Inferior parietal cortex (tissue), 1 donor: Measurements from ENCODE around the gene APP.
"Not testable (repeated sequence)": the region's sequence is repeated elsewhere in the genome, so short reads cannot be mapped to it uniquely, and the experiment has no call there.

Source experiments
- DNase-seq: peaks from one replicate; pipeline ENCODE4 v3.0.0-alpha.2; 2016; ENCODE audit errors: extremely low spot score

Gene APP

DNA sequence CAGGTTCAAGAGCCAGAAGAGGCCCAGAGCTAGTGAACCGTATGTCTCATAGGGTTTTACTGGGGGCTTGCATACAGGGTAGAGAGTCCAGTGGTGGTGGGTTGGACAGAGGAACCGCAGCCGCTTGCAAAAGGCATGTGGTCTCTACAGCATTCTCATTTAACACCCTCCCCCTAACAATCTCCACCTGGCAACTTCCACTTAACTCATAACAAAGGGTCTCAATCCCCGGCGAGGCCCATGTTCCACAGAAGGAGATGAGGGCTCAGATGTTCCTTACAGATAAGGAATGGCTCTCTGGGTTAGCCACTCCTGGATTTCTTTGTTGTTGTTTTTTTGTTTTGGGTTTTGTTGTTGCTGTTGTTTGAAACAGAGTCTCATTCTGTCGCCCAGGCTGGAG is 106.1 kb downstream of the APP start:
- DNase-seq = no peak

DNA sequence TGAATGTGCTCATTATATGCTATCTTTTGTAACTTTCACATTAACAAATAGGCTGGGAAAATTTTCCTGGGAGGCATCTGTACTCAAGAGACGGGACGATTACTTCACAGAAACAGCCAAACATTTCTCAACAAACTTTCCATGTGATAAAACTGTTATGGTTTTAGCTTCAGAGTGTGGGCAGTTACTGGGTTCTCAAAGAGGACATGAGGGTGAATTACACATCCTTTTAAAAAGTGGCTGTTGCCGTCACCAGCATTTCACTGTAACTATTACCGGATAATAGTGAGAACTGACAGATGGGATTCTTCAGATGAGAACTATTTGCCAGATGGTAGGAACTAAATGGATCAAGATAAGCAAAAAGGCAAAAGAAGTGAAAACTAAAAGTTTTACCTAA is 109.1 kb downstream of the APP start:
- no peak for DNase-seq

DNA sequence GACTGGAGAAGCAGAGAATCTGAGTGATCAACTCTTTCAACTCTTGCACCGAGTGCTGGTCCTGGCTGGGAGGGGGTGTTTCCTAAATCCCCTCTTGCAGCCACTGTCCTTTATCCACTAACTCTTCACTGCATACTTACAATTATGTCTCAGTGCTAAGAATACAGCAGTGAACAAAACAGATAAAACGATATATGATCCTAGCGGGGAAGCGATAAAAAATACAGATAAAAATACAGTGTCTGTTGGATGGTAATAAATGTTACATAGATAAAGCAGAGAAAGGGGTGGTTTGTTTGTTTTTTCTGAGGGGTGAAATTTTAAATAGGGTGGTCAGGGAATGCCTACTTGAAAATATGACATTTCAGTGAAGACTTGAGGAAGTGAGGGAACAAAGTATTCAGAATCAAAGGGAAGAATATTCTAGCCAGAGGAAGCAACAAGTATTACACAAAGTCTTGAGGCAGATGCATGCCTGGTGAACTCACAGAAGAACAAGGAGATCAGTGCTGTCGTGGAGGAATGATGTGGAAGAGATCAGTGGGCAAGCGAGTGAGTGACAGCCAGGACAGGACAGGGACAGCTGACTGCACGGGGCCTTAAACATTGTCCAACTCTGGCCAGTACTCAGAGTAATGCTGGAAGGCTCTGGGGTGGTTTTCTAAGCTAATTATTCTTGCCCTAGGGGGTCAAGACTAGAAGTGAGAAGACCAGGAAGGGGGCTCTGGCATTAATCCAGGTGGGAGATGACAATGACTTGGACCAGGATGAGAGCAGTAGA is 110.0 kb downstream of the APP start:
- no peak for DNase-seq

DNA sequence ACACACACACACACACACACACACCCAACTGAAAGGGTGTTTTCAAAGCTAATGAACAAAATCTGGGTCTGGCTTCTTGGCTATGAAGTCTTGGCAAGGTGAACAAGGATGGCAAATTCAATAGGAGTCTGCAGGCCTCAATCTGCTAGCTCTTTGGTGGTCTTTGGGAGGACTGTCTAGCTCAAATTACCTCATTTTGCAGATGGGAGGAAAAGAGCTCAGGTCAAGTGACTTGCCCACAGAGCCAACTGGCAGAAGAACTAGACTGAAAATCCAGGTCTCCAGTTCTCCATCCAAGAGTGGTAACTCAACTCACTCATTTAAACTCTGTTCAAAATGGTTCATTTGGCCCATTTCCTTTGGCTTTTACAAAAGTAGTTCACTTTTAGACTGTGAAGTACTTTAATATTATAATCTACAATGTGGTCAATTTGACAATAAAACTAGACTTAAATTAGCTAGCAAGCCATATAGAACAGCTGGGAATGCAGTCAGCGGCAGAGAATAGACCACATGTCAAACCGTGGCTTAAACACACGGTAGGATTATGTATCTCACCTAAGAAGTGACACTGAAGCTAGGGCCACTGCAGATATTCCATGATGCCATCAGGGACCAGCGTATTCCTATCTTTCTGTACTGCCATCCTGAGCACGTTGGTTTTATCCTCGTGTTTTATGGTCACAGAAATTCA is 112.9 kb downstream of the APP start:
- DNase-seq = no peak

DNA sequence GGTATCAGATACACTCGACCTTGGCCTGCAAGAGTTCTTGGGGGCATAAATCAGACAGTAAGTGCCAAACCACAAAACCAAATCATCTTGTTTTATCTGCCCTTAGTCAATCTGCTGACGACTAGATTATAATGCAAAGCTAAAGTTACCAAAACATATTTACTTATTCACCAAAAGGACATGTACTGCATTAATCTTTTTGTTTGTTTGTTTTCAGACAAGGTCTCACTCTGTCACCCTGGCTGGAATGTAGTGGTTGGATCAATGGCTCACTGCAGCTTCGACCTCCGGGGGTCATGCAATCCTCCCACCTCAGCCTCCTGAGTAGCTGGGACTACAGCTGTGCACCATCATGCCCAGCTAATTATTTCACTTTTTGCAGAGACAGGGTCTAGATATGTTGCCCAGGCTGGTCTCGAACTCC is 114.7 kb downstream of the APP start:
- no peak for DNase-seq

- DNase-seq = no peak
Measured at GRCh38 chr21:26055010-26055409, 115.6 kb downstream of the APP start.

DNA sequence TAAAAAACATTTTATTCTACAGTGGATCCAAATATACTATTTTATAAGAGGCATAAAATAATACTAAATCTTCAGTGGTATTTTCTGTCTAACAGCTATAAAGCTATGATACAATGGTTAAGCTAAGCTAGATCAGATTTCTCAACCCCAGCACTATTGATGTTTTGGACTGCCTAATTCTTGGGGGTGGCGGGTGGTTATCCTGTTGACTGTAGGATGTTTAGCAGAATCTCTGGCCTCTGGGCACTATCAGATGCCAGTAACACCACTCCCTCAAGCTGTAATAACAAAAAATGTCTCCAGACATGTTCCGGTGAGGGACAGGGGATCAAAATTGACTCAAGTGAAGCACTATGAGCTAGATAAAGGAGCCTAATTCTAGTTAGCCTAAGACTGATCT is 118.5 kb downstream of the APP start:
- no peak for DNase-seq

- DNase-seq = no peak
Measured at GRCh38 chr21:26050857-26051256, 119.7 kb downstream of the APP start.

DNA sequence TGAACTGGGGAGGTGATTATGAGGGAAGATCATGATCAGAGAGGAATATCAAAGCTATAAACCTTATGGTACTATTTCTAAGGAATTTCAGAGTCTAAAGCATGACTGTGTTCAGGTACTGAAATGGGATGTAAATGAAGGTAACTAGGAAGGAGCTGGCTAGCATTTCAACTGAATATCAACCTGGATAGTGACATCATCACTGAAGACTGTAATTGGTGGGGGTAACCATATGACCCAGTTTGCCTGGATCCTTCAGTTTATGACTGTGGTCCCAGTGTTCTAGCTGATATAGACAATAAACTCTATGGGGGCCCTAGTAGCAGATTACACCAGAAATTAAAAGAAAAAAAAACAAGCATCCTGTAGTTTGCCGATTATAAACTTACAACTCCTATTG is 120.8 kb downstream of the APP start:
- DNase-seq = no peak

- DNase-seq = no peak
Measured at GRCh38 chr21:26047279-26047967, 123.1 kb downstream of the APP start.

DNA sequence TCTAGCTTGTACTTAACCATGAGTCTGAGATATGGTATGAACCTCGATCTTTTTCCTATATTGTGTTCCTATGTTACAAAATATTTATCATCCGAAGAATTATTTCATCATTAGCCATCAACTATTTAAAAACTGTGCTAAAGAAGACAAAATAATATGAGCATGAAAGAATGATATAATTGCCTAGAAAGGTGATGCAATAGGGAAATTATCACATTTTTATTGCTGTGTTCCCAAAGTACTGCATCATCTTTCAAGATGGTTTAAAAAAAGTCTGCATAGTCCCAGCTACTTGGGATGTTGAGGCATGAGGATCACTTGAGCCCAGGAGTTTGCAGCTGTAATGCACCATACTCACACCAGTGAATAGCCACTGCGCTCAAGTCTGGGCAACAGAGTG is 126.7 kb downstream of the APP start:
- DNase-seq = no peak

DNA sequence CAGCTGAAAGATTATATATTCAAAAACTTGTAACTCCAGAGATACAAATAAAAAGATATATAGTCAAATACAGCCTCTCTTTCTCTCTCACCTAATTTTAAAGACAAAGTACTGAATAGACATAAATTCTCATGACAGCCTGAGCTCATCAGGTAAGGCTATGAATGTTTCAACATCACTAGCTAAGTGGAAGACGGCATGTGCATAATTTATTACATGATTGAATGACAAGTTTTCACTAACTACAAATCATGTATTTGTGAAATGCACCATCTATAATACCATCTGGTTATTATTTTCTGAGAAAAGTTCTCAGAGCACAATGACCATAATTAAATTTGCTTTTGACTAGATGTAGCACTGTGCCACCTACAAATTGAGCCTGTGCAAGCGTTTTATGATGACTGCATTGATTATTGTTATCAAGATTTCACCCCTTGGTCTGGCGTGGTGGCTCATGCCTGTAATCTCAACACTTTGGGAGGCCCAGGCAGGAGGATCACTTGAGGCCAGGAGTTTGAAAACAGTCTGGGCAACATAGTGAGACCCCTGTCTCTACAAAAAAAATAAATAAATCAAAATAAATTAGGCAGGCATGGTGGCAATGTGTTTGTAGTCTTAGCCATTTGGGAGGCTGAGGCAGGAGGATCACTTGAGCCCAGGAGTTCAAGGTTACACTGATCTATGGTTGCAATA is 128.2 kb downstream of the APP start:
- DNase-seq = no peak

GRCh38 chr21:26041431-26042180 is 129.0 kb downstream of the APP start:
- DNase-seq = no peak

DNA sequence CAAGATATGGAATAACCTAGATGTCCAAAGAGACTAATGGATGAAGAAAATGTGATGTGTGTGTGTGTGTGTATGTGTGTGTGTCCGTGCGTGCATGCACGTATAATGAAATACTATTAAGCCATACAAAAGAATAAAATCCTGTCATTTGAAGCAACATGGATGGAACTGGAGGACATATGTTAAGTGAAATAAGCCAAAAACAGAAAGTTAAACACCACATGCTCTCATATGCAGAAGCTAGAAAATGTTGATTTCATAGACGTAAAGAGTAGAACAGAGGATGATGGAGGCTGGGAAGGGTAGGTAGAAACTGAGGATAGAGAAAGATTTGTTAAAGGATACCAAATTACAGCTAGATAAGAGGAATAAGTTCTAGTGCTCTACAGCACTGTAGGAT is 133.7 kb downstream of the APP start:
- no peak for DNase-seq

DNA sequence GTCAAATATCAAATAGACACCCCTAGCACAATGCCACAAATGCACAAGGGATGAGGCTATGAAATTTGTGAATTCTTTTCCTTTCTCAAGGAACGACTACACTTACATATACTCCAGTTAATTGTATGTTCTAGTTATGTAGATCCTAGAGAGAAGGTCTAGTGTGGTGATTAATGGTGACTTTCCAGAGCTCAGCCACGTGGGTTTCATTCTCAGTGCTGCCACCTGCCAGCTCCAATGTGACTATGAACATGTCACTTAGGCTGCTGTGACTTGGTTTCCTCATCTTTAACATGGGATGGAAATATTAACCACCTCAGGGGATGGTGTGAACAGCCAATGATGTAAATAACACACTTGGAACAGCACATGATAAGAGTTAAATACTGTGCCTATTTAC is 138.3 kb downstream of the APP start:
- no peak for DNase-seq

DNA sequence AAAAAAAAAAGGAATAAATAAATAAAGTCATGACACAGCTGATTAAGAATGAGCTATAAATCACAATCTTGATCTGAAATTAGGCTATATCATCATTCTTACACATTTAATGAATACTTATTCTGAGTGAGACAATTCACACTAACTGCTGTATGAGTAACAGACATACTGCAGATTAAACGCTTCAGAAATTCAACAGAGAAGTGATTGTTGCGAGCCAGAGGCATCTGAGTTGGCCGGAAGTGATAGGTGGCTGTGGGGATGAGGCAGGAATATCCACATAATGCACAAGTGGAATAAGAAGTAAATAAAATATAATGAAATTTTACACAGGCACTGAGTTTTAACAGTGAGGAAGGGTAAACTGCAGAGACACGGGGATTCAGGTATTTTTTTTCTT is 142.4 kb downstream of the APP start:
- DNase-seq = no peak

DNA sequence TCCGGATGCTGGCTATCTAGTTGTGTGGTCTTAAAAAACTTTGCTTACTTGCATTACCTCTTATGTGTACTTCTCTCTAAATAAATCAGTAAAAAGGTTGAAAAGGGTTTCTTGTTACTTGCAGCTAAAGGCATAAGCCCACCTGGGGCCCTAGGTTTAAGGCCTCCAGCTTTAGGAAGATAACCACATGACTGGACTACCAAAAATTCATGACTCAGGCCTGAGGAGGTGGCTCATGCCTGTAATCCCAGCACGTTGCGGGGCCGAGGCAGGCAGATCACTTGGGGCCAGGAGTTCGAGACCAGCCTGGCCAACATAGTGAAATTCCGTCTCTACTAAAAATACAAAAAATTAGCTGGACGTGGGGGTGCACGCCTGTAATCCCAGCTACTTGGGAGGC is 142.9 kb downstream of the APP start:
- no peak for DNase-seq

DNA sequence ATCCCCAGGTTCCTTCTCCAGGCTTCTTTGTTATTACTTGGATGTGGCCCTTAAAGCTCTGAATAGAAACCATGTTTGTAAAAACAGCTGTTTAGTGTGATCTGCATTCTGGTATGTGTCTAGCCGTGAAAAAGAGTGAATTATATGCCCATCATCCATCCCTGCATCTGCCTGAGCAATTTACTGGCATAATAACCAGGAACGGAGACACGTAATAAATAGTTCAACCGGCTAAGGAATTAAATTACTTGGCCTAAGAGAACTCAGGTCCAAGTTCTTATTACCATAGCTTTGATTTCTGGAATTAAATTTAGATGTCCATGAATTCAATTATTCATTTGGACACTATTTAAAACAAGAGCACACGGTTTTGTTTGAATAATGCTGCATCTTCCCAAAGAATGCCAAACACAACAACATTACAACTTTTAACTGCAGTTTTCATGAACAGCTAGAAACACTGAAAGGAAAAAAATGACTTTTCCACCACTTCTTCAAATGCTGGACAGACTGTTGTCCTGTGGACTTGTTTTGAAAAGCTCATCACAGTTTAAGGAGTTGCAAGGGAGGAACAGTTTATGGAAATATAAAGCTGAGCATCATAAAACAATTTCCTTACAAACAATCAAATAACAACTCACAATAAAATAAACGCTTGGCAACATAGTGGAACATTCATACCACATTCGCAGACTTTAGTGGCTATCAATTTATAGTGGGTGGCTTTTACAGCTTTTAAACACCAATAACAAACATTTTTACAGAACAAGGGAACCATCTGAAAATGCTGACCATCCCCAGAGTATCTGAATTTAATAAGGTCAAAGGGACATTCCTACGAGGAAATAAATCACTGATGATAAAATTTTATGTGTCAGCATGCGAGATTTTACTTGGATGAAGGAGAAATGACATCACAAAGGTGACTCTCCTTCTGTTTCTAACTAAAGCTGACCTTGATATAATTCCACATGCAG is 144.7 kb downstream of the APP start:
- no peak for DNase-seq

DNA sequence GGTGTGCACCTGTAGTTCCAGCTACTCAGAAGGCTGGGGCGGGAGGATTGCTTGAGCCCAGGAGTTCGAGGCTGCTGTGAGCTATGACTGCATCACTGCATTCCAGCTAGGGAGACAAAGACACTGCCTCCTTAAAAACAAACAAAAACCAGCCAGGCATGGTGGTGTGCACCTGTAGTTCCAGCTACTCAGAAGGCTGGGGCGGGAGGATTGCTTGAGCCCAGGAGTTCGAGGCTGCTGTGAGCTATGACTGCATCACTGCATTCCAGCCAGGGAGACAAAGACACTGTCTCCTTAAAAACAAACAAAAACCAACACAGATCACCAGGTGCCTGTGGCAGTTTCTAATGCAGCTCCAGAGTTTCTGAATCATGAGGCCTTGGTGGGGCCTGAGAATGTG is 147.2 kb downstream of the APP start:
- DNase-seq = not testable (repeated sequence)

GRCh38 chr21:26022598-26023337 is 147.8 kb downstream of the APP start:
- not testable (repeated sequence) for DNase-seq
